Testis (tissue), 2 donors: ENCODE measurements around the gene PGRMC2.

Experiments
- POLR2A ChIP-seq: fragments of 450-650 bp; IDR thresholded peaks from one replicate; pipeline ENCODE4 v1.6.1; 2017; ENCODE audit warnings: antibody characterized with exemption, mild to moderate bottlenecking, moderate library complexity
- TF ChIP-seq, protein P1 (sequence below), 3 experiments: fragments of 450-650 bp in 2 of 3; fragments of 200-600 bp in 1 of 3; sonication (generic) in 1 of 3; IDR thresholded peaks; one replicate each; pipeline ENCODE4 v1.5.1; 2016 to 2019; ENCODE audit warnings: antibody characterized with exemption in 3 of 3, mild to moderate bottlenecking in 2 of 3, moderate library complexity in 1 of 3

DNA sequence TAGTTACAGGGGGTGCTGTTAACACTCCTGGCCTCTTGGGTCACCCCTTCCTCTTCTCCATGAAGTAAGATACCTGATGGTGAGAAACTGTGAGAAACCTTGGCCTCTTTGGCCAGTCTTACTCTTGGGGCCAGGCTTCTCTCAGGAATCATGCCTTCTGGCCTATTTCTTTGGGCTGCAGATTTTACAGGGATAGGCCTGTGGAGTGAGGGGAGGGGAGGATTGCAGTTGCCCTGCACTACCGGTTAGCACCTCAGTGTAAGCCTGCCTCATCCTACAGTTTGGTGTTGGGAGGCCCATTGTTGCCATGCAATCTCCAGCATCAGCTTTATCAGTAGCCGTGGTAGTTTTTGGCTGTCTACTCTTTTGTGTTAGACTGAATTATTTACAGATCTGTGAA, 7.6 kb upstream of the PGRMC2 start:
- no peak for TF ChIP-seq POLR2A
- TF ChIP-seq, protein P1, sequence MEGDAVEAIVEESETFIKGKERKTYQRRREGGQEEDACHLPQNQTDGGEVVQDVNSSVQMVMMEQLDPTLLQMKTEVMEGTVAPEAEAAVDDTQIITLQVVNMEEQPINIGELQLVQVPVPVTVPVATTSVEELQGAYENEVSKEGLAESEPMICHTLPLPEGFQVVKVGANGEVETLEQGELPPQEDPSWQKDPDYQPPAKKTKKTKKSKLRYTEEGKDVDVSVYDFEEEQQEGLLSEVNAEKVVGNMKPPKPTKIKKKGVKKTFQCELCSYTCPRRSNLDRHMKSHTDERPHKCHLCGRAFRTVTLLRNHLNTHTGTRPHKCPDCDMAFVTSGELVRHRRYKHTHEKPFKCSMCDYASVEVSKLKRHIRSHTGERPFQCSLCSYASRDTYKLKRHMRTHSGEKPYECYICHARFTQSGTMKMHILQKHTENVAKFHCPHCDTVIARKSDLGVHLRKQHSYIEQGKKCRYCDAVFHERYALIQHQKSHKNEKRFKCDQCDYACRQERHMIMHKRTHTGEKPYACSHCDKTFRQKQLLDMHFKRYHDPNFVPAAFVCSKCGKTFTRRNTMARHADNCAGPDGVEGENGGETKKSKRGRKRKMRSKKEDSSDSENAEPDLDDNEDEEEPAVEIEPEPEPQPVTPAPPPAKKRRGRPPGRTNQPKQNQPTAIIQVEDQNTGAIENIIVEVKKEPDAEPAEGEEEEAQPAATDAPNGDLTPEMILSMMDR (IDR thresholded peaks at IDR 0.05), result no peak
